Vagina (tissue), 2 donors: Measurements from ENCODE around the gene GDF11. TPM values are rescaled to one million over a fixed set of nuclear protein-coding genes. Genes with fewer than 3 reads are reported as not detected.

Experiments
- DNase-seq, 2 donors: peaks; one replicate each; pipeline ENCODE4 v3.0.0-alpha.2; 2017; ENCODE audit errors: extremely low spot score in 2 of 2
- H3K27ac ChIP-seq: fragments of 200-600 bp; sonication (generic); one replicate; pipeline ENCODE4 v1.5.1; 2019
- H3K27me3 ChIP-seq: fragments of 200-600 bp; sonication (generic); one replicate; pipeline ENCODE4 v1.5.1; 2019
- H3K36me3 ChIP-seq, 2 donors: fragments of 200-600 bp; sonication (generic); one replicate each; pipeline ENCODE4 v1.5.1; 2017 to 2019
- H3K4me1 ChIP-seq: fragments of 200-600 bp; sonication (generic); one replicate; pipeline ENCODE4 v1.5.1; 2019
- H3K4me3 ChIP-seq, 2 donors: fragments of 200-600 bp; sonication (generic); 1 replicate in 1 of 2; 2 replicates in 1 of 2; pipeline ENCODE4 v1.5.1; 2016 to 2019
- H3K9me3 ChIP-seq: fragments of 200-600 bp; sonication (generic); one replicate; pipeline ENCODE4 v1.5.1; 2019
- POLR2A ChIP-seq, 2 donors: fragments of 450-650 bp; IDR thresholded peaks; one replicate each; pipeline ENCODE4 v1.6.1; 2017; ENCODE audit warnings: antibody characterized with exemption in 2 of 2, mild to moderate bottlenecking in 2 of 2, moderate library complexity in 2 of 2
- POLR2AphosphoS5 ChIP-seq, 2 donors: sonication (generic); formaldehyde crosslinking; IDR thresholded peaks; one replicate each; pipeline ENCODE4 v1.9.0; 2017; ENCODE audit warnings: antibody characterized with exemption in 2 of 2, mild to moderate bottlenecking in 2 of 2, low read depth in 1 of 2; ENCODE audit not compliant: insufficient read depth in 1 of 2
- intact Hi-C: fragments of 100-400 bp; cut with DNase I; formaldehyde crosslinking; loops from one replicate; pipeline ENCODE4 v1.15.1; 2023
- total RNA-seq: library from RNA; depleted of rRNA; stranded (reverse); fragments of >200 nt; gene quantifications from one replicate; pipeline ENCODE4 v1.2.3, GENCODE V29; 2016
- TF ChIP-seq, protein P1 (sequence below), 3 experiments: fragments of 450-650 bp in 2 of 3; fragments of 200-600 bp in 1 of 3; sonication (generic) in 1 of 3; IDR thresholded peaks; one replicate each; pipeline ENCODE4 v1.5.1; 2017 to 2019; ENCODE audit warnings: antibody characterized with exemption in 3 of 3, mild to moderate bottlenecking in 2 of 3, moderate library complexity in 2 of 3

GDF11 gene
- total RNA-seq, 1 donor from 2014 or later: 7.6 TPM

DNA sequence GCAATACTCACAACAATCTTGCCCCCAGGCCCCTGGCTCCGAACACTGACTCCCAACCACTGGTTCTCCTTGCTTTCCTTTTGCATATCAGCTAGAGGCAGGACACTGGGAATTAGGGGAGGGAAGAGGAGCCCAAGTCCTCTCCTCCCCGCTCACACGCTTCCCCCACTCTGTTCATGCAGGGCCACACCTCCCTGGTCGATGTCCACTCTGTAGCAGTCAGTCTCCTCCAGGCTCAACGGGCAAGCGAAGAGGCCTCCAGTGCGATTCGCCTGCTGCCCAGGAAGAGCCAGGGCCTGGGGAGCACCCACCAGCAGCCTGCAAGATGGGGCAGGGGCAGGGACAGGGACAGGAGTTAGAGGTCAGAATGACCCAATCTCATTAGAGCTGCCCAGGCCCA lies 40.1 kb upstream of the GDF11 start:
- Histone ChIP-seq H3K27ac (no peak overlapping the region), H3K4me1 (peaks cover 11% of the 10 kb centered on the region), H3K36me3 (no peaks in the 10 kb centered on the region), H3K4me3 (no peak overlapping the region), H3K9me3 (no peaks in the 10 kb centered on the region), H3K27me3 (no peaks in the 10 kb centered on the region)
- TF ChIP-seq POLR2A (IDR thresholded peaks at IDR 0.05) (no peak), POLR2AphosphoS5 (IDR thresholded peaks at IDR 0.05; ENCODE audit: insufficient read depth in 1 of 2, low read depth in 1 of 2) (no peak)
- TF ChIP-seq, protein P1, sequence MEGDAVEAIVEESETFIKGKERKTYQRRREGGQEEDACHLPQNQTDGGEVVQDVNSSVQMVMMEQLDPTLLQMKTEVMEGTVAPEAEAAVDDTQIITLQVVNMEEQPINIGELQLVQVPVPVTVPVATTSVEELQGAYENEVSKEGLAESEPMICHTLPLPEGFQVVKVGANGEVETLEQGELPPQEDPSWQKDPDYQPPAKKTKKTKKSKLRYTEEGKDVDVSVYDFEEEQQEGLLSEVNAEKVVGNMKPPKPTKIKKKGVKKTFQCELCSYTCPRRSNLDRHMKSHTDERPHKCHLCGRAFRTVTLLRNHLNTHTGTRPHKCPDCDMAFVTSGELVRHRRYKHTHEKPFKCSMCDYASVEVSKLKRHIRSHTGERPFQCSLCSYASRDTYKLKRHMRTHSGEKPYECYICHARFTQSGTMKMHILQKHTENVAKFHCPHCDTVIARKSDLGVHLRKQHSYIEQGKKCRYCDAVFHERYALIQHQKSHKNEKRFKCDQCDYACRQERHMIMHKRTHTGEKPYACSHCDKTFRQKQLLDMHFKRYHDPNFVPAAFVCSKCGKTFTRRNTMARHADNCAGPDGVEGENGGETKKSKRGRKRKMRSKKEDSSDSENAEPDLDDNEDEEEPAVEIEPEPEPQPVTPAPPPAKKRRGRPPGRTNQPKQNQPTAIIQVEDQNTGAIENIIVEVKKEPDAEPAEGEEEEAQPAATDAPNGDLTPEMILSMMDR (IDR thresholded peaks at IDR 0.05): no peak
- no peak for DNase-seq
- intact Hi-C loops: no loop called here

DNA sequence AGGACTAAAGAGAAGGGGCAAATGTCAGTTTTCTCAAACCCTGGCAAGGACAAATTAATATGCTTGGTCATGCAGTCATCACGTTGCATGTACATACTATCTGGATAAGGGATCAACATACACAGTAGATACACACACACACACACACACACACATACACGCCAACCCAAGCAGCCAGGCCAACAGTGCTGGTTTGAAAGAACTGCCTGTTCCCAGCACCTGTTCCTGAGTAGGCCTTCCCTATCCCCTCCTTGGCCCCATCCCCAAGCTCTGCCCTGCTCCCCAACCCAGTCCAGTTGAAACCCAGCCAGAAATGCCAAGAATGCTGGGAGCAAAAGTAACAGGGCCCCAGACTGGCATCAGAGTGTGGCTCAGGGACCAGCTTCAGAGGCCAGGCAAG lies 39.6 kb upstream of the GDF11 start:
- TF ChIP-seq, protein P1 (IDR thresholded peaks at IDR 0.05): no peak
- TF ChIP-seq POLR2A (IDR thresholded peaks at IDR 0.05) (no peak), POLR2AphosphoS5 (IDR thresholded peaks at IDR 0.05; ENCODE audit: insufficient read depth in 1 of 2, low read depth in 1 of 2) (no peak)
- peak overlapping the region; percentile 39 for H3K27ac ChIP-seq
- intact Hi-C loops: no loop called here
- H3K9me3 ChIP-seq: no peaks in the 10 kb centered on the region
- no peaks in the 10 kb centered on the region for H3K36me3 ChIP-seq
- no peaks in the 10 kb centered on the region for H3K27me3 ChIP-seq
- H3K4me1 ChIP-seq: peaks cover 16% of the 10 kb centered on the region
- no peak for DNase-seq
- H3K4me3 ChIP-seq: no peak overlapping the region

DNA sequence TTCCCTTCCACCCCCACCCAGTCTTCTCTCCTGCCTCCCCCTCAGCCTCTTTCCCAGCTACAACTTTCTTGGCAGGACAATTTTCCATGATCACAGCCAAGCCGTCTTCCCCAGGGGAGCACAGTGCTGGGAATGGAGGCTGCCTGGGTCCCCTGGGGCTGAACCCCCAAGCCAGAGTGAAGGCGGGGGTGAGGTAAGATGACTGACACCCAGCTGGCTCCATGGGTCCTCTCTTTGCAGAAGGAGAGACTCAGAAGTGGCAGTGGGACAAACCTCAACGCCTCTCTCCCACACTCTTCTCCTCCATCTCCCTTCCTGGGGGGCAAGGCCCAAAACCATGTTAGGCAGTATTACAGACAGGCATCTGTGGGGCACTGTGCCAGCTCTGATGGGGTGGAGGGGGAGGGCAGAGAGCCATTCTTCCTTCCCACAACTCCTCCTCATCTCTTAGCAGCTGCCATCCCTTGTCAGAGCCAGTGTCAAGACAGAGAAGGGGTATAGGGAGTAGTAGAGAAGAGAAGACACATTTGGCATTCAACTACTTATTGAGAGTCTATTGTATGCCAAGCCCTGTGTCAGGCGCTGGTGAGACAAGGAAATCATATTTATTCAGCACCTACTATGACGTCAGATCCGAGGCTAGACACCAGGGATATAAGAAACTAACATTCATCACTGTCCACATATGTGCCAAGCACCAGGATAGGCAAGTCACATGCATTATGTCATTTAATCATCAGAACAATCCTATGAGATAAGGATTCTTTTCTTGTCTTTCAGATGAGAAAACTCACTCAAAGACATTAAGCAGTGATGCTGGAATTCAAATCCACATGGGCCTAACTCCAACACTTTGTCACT lies 38.8 kb upstream of the GDF11 start:
- peaks cover 22% of the 10 kb centered on the region for H3K4me1 ChIP-seq
- H3K4me3 ChIP-seq: peak overlapping the region in 1 of 2 donors; percentile 53
- intact Hi-C loops: no loop called here
- TF ChIP-seq, protein P1 (IDR thresholded peaks at IDR 0.05): no peak
- TF ChIP-seq POLR2AphosphoS5 (IDR thresholded peaks at IDR 0.05; ENCODE audit: insufficient read depth in 1 of 2, low read depth in 1 of 2): peak in 1 of 2 donors; percentile 53
- no peaks in the 10 kb centered on the region for H3K27me3 ChIP-seq
- H3K27ac ChIP-seq: peak overlapping the region; percentile 39
- DNase-seq: no peak
- H3K9me3 ChIP-seq: no peaks in the 10 kb centered on the region
- no peaks in the 10 kb centered on the region for H3K36me3 ChIP-seq

DNA sequence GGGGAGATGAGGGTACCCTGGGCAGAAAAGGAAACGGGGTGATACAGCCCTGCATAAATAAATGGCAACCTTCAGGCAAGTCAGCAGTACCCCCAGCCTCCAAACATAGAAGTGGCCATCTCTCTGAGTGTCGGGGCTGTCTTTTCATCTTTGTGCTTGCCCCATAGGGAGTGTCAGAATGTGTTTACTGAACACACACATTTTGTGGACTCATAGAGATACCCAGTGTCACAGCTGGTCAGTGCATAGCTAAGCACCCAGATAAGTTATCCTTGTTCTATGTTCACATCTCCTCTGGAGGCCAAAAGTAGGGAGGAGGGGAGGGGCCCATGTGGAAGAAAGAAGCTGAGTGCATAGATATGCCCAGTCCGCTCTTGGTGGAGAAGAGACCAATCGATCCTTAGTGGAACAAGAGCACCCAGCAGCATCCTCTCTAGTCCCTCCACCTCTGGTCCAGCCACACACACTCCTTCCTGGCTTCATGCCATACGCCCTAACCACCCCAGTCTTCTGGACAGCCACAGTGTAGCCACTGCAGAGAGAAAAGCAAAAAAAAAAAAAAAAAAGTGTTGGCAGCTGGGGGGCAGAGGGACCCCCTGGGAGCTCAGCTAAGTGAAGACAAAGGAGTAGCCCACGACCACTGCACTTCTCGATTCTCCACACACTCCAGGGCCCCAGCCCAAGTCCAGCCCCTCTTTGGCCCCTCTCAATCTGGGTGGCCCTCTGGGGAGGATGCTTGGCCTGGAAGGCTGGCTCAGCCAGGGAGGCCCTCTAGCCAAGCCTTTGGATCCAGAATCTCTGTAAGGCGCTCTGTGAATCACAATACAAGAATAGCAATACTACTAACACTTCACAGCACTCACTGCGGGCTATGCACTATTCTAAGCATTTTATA lies 37.9 kb upstream of the GDF11 start:
- H3K36me3 ChIP-seq: no peaks in the 10 kb centered on the region
- no peaks in the 10 kb centered on the region for H3K9me3 ChIP-seq
- no peak for DNase-seq
- intact Hi-C loops: no loop called here
- no peak for TF ChIP-seq POLR2AphosphoS5 (IDR thresholded peaks at IDR 0.05; ENCODE audit: insufficient read depth in 1 of 2, low read depth in 1 of 2)
- TF ChIP-seq POLR2A (IDR thresholded peaks at IDR 0.05): no peak
- TF ChIP-seq, protein P1 (IDR thresholded peaks at IDR 0.05): no peak
- peak overlapping the region; percentile 1 to 53 for H3K4me3 ChIP-seq
- H3K27ac ChIP-seq: no peak overlapping the region
- H3K4me1 ChIP-seq: peaks cover 21% of the 10 kb centered on the region
- H3K27me3 ChIP-seq: no peaks in the 10 kb centered on the region
